K562 treated with DMSO at 1 percent for 48 hours (cell line): ENCODE results near the gene ID2. TPM values are rescaled to one million over a fixed set of nuclear protein-coding genes. Genes with fewer than 3 reads are reported as not detected.

Experiments
- total RNA-seq: library from RNA; unstranded; fragments of 300-600 nt; gene quantifications from 2 replicates; pipeline ENCODE4 v1.2.3, GENCODE V29; 2022; ENCODE audit warnings: low replicate concordance; ENCODE audit errors: extremely low read depth

Gene ID2, protein sequence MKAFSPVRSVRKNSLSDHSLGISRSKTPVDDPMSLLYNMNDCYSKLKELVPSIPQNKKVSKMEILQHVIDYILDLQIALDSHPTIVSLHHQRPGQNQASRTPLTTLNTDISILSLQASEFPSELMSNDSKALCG
- total RNA-seq, result not detected in 2 replicates

DNA sequence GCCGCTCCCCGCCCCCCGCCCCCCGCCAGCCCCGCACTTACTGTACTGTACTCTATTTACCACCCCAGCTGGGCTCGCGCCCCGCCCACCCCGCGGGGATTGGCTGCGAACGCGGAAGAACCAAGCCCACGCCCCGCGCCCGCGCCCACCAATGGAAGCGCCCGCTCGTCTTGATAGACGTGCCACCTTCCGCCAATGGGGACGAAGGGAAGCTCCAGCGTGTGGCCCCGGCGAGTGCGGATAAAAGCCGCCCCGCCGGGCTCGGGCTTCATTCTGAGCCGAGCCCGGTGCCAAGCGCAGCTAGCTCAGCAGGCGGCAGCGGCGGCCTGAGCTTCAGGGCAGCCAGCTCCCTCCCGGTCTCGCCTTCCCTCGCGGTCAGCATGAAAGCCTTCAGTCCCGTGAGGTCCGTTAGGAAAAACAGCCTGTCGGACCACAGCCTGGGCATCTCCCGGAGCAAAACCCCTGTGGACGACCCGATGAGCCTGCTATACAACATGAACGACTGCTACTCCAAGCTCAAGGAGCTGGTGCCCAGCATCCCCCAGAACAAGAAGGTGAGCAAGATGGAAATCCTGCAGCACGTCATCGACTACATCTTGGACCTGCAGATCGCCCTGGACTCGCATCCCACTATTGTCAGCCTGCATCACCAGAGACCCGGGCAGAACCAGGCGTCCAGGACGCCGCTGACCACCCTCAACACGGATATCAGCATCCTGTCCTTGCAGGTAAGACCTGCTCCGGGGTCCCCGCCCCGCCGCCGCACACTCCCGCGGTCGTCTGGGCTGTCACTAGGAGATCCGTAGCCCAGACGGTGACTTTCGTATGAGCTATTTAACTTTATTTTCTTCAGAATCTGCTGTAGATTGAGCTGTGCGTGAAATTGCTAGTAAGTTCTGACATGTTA, at the start of gene ID2:
Gene ID2 (plus strand): TSS at position 271 of the 907 bp plus-strand sequence. CDS start 110 bp downstream, at position 381.

Other genes with a start within 250 kb of the ID2 start
- 47.9 TPM in 1 of 2 replicates, not detected in the other for gene KIDINS220, start 155.6 kb downstream of the ID2 start, total RNA-seq